ENCODE measurements around the gene PADI6.

PADI6 gene

GRCh38 chr1:17440074-17440826 is 68.3 kb downstream of the PADI6 start:
- no peak for FAIRE-seq
- TF ChIP-seq, protein P1, sequence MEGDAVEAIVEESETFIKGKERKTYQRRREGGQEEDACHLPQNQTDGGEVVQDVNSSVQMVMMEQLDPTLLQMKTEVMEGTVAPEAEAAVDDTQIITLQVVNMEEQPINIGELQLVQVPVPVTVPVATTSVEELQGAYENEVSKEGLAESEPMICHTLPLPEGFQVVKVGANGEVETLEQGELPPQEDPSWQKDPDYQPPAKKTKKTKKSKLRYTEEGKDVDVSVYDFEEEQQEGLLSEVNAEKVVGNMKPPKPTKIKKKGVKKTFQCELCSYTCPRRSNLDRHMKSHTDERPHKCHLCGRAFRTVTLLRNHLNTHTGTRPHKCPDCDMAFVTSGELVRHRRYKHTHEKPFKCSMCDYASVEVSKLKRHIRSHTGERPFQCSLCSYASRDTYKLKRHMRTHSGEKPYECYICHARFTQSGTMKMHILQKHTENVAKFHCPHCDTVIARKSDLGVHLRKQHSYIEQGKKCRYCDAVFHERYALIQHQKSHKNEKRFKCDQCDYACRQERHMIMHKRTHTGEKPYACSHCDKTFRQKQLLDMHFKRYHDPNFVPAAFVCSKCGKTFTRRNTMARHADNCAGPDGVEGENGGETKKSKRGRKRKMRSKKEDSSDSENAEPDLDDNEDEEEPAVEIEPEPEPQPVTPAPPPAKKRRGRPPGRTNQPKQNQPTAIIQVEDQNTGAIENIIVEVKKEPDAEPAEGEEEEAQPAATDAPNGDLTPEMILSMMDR (IDR thresholded peaks at IDR 0.05; ENCODE audit: insufficient read depth, missing control alignments), result no peak
- no peak for DNase-seq (ENCODE audit: insufficient read length, low spot score)

DNA sequence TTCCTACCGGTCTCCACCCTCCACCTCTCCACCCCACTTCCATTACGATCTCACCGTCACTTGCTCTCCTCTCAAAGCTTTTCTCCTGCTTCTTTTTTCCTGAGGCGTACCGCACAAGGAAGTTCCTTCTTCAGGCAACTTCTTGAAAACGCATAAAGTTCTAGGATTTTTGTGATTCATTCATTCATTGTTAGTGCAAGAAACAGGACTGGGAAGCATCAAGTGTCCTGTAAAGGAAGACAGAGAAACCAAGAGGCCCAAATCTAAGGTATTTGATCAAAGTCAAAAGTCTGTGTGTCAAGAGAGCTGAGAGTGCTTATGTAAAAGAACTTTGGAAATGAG is 68.8 kb downstream of the PADI6 start:
- FAIRE-seq (no peak), DNase-seq (ENCODE audit: insufficient read length, low spot score) (no peak)
- TF ChIP-seq, protein P1 (IDR thresholded peaks at IDR 0.05; ENCODE audit: insufficient read depth, missing control alignments), result no peak

- FAIRE-seq, result no peak
- TF ChIP-seq, protein P1 (IDR thresholded peaks at IDR 0.05; ENCODE audit: insufficient read depth, missing control alignments), result no peak
- no peak for DNase-seq (ENCODE audit: insufficient read length, low spot score)
These were observed 69.4 kb downstream of the PADI6 start for GRCh38 chr1:17441265-17441992.

- TF ChIP-seq, protein P1 (IDR thresholded peaks at IDR 0.05; ENCODE audit: insufficient read depth, missing control alignments), result no peak
- no peak for DNase-seq (ENCODE audit: insufficient read length, low spot score)
- no peak for FAIRE-seq
These were observed 70.0 kb downstream of the PADI6 start for GRCh38 chr1:17441993-17442357.

DNA sequence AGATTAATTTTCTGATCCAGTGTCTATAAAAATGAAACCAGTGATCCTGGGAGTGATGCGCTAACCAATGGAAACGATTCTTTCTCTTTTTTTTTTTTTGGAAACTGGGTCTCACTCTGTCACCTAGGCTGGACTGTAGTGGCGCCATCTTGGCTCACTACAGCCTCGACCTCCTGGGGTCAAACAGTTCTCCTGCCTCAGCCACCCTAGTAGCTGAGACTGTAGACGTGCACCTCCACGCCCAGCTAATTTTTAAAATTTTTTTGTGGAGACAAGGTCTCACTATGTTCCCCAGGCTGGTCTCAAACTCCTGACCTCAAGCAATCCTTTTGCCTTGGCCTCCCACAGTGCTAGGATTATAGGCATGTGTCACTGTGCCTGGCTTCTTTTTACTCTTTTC is 70.8 kb downstream of the PADI6 start:
- TF ChIP-seq, protein P1 (IDR thresholded peaks at IDR 0.05; ENCODE audit: insufficient read depth, missing control alignments), result no peak
- FAIRE-seq (no peak), DNase-seq (ENCODE audit: insufficient read length, low spot score) (no peak)

- FAIRE-seq (no peak), DNase-seq (ENCODE audit: insufficient read length, low spot score) (no peak)
- TF ChIP-seq, protein P1 (IDR thresholded peaks at IDR 0.05; ENCODE audit: insufficient read depth, missing control alignments), result no peak
These were observed 75.6 kb downstream of the PADI6 start for GRCh38 chr1:17447501-17447992.

Data from D721Med (cell line).